Calu3 (cell line): ENCODE measurements around the gene MARCHF10. TPM values are rescaled to one million over a fixed set of nuclear protein-coding genes. Genes with fewer than 3 reads are reported as not detected.

Source experiments
- BruUV-seq: library from RNA; stranded (reverse); fragments of 400-500 nt; replicated peaks from 2 replicates; lab custom pipeline; 2021; lab: Mats Ljungman, UMichigan
- CTCF ChIA-PET: fragments of 300-600 bp; sonication (Branson Sonifier 250); formaldehyde crosslinking; loops from one replicate; lab custom pipeline; 2022; ENCODE audit warnings: antibody characterized with exemption; lab: Charles Lee
- DNase-seq: peaks from one replicate; pipeline ENCODE4 v3.0.0; 2022
- H3K27ac Mint-ChIP-seq: one replicate; pipeline ENCODE4 v1.8.0; 2022; ENCODE audit warnings: mixed read lengths; ENCODE audit not compliant: unreplicated experiment
- H3K27me3 Mint-ChIP-seq: one replicate; pipeline ENCODE4 v1.8.0; 2022; ENCODE audit warnings: mixed read lengths; ENCODE audit not compliant: unreplicated experiment
- H3K36me3 Mint-ChIP-seq: one replicate; pipeline ENCODE4 v1.8.0; 2022; ENCODE audit warnings: mild to moderate bottlenecking, moderate library complexity, mixed read lengths; ENCODE audit not compliant: insufficient read depth, unreplicated experiment
- H3K4me1 Mint-ChIP-seq: one replicate; pipeline ENCODE4 v1.8.0; 2022; ENCODE audit warnings: mild to moderate bottlenecking, low read depth, mixed read lengths; ENCODE audit not compliant: unreplicated experiment
- H3K4me3 Mint-ChIP-seq: one replicate; pipeline ENCODE4 v1.8.0; 2022; ENCODE audit warnings: mild to moderate bottlenecking, low read depth, moderate library complexity, mixed read lengths; ENCODE audit not compliant: unreplicated experiment
- H3K9me3 Mint-ChIP-seq: one replicate; pipeline ENCODE4 v1.8.0; 2022; ENCODE audit warnings: low read depth, mixed read lengths; ENCODE audit not compliant: unreplicated experiment
- intact Hi-C: fragments of 100-400 bp; cut with micrococcal nuclease; formaldehyde crosslinking; loops from one replicate; pipeline ENCODE4 v1.10.0; 2022; ENCODE audit not compliant: unreplicated experiment
- total RNA-seq: library from RNA; stranded (reverse); gene quantifications from 2 replicates; pipeline ENCODE4 v1.2.3, GENCODE V29; 2022
- TF ChIP-seq, protein P1 (sequence below): fragments of 200-600 bp; IDR thresholded peaks from one replicate; pipeline ENCODE4 v1.8.0; 2022; ENCODE audit warnings: antibody characterized with exemption; ENCODE audit not compliant: unreplicated experiment

Gene MARCHF10
- total RNA-seq, 1 experiment from 2014 or later: not detected

DNA sequence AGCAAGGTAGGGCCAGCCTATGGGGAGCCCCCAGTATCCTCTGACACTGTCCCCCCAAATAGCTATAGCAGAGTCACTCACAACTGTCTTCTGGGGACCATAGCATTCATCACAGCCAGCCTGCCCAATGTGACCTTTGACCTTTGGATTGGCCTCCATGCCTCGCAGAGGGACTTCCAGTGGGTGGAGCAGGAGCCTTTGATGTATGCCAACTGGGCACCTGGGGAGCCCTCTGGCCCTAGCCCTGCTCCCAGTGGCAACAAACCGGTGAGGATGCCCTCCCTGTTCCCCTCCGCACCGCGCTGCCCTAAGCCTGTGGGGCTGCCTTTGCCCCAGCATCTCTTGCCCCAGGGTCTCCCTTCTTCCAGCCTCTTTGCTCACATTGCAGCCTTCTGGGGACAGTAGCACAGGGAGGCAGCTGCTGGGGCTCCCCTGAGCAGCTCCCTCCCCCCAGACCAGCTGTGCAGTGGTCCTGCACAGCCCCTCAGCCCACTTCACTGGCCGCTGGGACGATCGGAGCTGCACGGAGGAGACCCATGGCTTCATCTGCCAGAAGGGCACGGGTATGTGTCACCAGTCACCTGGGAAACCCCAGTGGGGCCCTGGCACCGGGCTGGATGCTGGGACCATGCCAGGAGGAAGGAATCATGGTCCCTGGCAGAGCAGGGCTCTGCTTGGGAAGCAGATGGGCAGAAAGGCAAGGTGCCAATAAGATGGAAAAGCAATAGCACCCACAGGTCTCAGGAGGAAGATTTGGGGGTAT is 119.5 kb downstream of the MARCHF10 start:
- H3K27ac Mint-ChIP-seq: no peak overlapping the region
- CTCF ChIA-PET: no interaction called here
- H3K27me3 Mint-ChIP-seq: no peaks in the 10 kb centered on the region
- H3K4me1 Mint-ChIP-seq: no peaks in the 10 kb centered on the region
- H3K36me3 Mint-ChIP-seq: no peaks in the 10 kb centered on the region
- TF ChIP-seq, protein P1, sequence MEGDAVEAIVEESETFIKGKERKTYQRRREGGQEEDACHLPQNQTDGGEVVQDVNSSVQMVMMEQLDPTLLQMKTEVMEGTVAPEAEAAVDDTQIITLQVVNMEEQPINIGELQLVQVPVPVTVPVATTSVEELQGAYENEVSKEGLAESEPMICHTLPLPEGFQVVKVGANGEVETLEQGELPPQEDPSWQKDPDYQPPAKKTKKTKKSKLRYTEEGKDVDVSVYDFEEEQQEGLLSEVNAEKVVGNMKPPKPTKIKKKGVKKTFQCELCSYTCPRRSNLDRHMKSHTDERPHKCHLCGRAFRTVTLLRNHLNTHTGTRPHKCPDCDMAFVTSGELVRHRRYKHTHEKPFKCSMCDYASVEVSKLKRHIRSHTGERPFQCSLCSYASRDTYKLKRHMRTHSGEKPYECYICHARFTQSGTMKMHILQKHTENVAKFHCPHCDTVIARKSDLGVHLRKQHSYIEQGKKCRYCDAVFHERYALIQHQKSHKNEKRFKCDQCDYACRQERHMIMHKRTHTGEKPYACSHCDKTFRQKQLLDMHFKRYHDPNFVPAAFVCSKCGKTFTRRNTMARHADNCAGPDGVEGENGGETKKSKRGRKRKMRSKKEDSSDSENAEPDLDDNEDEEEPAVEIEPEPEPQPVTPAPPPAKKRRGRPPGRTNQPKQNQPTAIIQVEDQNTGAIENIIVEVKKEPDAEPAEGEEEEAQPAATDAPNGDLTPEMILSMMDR: no peak
- H3K4me3 Mint-ChIP-seq: no peak overlapping the region
- intact Hi-C loops: no loop called here
- no peak for DNase-seq
- BruUV-seq: no TSS peak
- no peaks in the 10 kb centered on the region for H3K9me3 Mint-ChIP-seq

DNA sequence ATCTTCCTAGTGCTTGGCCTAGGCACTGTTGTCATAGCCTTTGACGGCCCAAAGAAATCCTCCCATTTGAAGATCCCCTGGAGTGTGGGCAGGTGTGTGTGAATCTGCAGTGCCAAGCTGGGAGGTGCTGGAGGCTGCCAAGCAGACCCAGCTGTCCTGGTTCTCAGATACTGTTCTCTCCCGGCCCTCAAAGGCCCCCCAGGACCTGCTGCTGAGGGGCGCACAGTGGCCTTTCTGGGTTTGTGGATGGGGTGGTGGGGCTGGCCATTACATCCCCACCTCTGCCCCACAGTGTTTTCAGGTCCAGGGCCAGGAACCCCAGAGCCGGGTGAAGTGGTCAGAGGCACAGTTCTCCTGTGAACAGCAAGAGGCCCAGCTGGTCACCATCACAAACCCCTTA is 120.1 kb downstream of the MARCHF10 start:
- intact Hi-C loops: no loop called here
- H3K9me3 Mint-ChIP-seq: no peaks in the 10 kb centered on the region
- BruUV-seq: no TSS peak
- H3K4me3 Mint-ChIP-seq: no peak overlapping the region
- CTCF ChIA-PET: no interaction called here
- no peak overlapping the region for H3K27ac Mint-ChIP-seq
- H3K4me1 Mint-ChIP-seq: no peaks in the 10 kb centered on the region
- H3K27me3 Mint-ChIP-seq: no peaks in the 10 kb centered on the region
- DNase-seq: no peak
- no peaks in the 10 kb centered on the region for H3K36me3 Mint-ChIP-seq
- TF ChIP-seq, protein P1: no peak

DNA sequence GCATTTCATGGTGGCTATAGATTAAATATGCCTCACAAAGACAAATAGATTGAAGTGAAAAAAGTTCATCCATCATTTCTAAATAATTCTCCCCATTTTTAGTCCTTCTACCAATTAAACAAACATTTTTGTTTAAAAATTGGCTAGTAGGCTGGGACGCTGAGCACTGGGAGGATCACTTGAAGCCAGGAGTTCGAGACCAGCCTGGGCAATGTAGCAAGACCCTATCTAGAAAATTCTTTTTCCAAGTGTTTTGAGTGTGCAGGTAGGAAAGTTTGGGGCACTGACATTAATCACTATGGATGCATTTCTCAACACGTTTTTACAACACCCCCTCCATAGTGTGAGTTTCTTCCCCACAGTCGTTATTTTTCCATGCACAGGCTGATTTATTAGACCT is 123.9 kb downstream of the MARCHF10 start:
- CTCF ChIA-PET: no interaction called here
- no peak for DNase-seq
- no peak overlapping the region for H3K4me3 Mint-ChIP-seq
- no peaks in the 10 kb centered on the region for H3K9me3 Mint-ChIP-seq
- intact Hi-C loops: no loop called here
- H3K4me1 Mint-ChIP-seq: no peaks in the 10 kb centered on the region
- TF ChIP-seq, protein P1: no peak
- H3K36me3 Mint-ChIP-seq: no peaks in the 10 kb centered on the region
- BruUV-seq: no TSS peak
- H3K27me3 Mint-ChIP-seq: no peaks in the 10 kb centered on the region
- no peak overlapping the region for H3K27ac Mint-ChIP-seq

DNA sequence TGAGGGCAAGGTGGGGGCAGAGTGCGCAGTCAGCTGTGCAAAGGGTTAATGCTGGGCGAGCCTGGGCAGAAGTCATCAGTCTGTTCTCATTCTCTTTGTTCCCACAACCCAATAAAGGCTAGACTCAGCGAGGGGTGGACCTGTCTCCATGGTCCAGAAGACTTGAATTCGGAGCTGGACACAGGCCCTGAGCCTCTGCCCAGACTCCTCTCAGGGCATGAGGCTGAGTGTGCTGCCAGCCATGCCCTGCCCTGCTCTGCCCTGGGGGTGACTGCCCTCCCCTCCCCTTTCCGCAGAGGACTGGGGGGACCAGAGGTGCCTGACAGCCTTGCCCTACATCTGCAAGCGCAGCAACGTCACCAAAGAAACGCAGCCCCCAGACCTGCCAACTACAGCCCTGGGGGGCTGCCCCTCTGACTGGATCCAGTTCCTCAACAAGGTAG is 126.2 kb downstream of the MARCHF10 start:
- intact Hi-C loops: no loop called here
- TF ChIP-seq, protein P1: no peak
- Mint-ChIP-seq H3K27ac (no peak overlapping the region), H3K4me1 (no peaks in the 10 kb centered on the region), H3K9me3 (no peaks in the 10 kb centered on the region), H3K4me3 (no peak overlapping the region), H3K27me3 (no peaks in the 10 kb centered on the region), H3K36me3 (no peaks in the 10 kb centered on the region)
- CTCF ChIA-PET: no interaction called here
- no TSS peak for BruUV-seq
- DNase-seq: no peak
